GM18873 (cell line): Measurements from ENCODE around the gene STATH.
"Not testable (repeated sequence)": the region's sequence is repeated elsewhere in the genome, so short reads cannot be mapped to it uniquely, and the experiment has no call there.

Experiments
- ATAC-seq: cut with Tn5 transposase; IDR thresholded peaks from one replicate; pipeline ENCODE4 v1.9.1; 2021; ENCODE audit warnings: mild to moderate bottlenecking, moderate library complexity, moderate number of reproducible peaks; ENCODE audit not compliant: unreplicated experiment, low FRiP score

The STATH gene

GRCh38 chr4:69995526-69996016 is at the start of gene STATH:
TSS of gene STATH (plus strand) at chr4:69995966. CDS start at chr4:69998438, 2,472 bp downstream.
- ATAC-seq, result no peak

DNA sequence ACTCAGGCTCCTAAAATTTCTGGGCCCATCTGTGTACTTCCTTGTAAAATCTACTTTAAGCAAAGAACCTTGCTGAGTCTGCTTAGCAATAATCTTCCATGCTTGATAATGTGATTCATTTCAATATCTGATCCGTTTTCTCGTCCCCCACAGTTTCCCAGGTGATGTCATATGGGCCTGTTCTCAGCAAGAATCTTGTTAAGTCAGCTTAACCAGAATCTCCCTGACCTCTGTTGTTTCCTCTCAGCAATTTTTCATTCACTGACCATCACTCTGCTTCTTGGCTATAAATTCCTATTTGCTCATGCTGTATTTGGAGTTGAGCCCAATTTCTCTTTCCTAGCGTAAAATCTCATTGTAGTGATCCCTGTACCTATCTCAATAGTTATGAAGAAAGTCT is 44.2 kb upstream of the STATH start:
- ATAC-seq, result no peak

- ATAC-seq, result no peak
These were observed 38.6 kb upstream of the STATH start for GRCh38 chr4:69957209-69957608.

DNA sequence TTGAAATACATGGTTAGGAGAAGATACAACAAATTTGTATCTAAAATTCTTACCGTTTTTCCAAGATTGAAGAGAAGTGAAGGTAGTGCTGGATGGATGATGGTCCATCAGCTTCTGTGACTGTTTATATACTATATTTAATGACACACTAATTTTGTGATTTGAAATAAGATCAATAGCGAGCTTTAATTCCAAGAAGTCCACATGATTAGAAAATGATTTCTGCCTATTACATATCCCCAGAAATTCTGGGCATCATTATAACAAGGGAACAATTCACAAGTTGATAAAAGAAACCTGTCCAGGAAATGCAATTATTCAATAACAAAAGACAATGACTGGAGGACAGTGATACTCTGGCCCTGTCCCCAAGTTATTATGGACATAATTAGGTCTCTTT is 30.1 kb upstream of the STATH start, which contains the start of gene CSN2:
CSN2 (minus strand) TSS at position 101 of the 400 bp plus-strand sequence. CDS start 4,733 bp downstream, outside the sequence.
- ATAC-seq, result no peak

- ATAC-seq, result no peak
These were observed 25.7 kb upstream of the STATH start for GRCh38 chr4:69970071-69970470.

- no peak for ATAC-seq
These were observed 21.1 kb upstream of the STATH start for GRCh38 chr4:69974631-69975030.

- ATAC-seq, result no peak
These were observed 18.2 kb upstream of the STATH start for GRCh38 chr4:69977582-69977981.

DNA sequence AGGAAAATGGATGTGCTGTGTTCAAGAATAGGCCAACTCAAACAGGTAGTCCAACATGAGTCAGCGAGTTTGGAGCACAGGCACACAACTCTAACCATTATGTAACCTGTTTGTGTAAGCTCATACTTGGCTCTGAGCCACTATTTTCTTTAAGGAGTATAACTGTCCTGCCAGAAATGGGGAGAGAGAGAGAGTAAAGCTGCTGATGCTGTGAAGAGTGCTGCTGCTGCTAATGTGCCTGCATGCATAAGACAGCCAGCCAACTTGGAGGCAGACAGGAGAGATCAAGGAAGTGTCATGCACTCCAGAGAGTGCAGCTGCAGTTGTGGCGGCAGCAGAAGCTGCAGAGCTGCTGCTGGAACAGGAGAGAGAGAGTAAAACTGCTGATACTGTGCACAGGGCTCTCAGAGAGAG is 11.7 kb upstream of the STATH start:
- ATAC-seq, result no peak

DNA sequence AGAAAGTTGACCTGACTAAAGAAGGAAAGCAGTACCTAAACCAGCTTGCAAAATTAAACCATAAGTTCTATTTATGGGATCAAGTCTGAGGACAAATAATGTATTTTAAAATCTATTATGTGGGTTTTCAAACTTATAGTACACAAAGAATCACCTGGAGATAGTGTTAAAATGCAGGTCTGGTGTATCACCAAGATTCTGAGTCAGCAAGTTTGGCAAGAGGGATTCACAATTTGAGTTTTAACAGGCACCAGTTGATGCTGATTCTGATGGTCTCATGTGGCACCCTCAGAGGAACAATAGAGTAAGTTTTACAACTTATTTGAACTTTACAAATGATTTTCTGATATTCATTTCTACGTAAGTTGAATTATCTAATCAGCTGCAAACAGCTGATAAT is 9.1 kb upstream of the STATH start:
- ATAC-seq, result no peak

GRCh38 chr4:69991016-69991415 is 4.8 kb upstream of the STATH start:
- ATAC-seq, result no peak

- ATAC-seq, result no peak
These were observed 984 bp upstream of the STATH start for GRCh38 chr4:69994782-69995181.

DNA sequence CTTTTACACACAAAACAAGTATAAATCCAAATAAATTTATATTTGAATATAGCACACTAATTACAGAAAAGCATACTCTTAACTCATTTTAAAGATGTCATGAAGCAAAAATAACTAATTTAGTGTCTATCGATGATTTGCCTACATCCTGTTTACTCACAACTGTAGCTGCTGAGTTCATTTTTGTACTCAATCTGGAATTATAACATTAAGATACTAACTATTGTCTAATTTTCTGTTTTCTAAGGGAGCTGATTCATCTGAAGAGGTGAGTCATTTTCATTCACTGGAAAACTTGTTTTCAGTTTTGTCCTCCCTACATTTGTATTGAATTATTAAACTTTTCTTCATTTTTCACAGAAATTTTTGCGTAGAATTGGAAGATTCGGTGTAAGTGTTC is 3.7 kb downstream of the STATH start:
- ATAC-seq, result peak; percentile 68

DNA sequence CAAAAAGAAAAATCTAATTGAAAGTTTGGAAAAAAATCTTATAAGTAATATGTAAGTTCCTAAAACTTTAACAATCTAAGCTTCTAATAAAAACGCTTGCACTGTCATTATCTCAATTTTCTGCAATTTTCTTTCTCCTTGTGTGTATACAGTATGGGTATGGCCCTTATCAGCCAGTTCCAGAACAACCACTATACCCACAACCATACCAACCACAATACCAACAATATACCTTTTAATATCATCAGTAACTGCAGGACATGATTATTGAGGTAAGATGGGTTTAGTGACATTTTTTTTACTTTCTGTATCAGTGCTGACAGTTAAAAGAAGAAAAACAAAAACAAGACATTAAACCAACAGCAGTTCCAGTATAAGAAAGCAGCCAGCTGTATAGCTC is 4.9 kb downstream of the STATH start:
- ATAC-seq, result no peak

- no peak for ATAC-seq
These were observed 6.7 kb downstream of the STATH start for GRCh38 chr4:70002507-70002906.

GRCh38 chr4:70008771-70009170 is 13.0 kb downstream of the STATH start:
- ATAC-seq, result no peak

GRCh38 chr4:70019006-70019405 is 23.2 kb downstream of the STATH start:
- not testable (repeated sequence) for ATAC-seq

- ATAC-seq, result no peak
These were observed 27.5 kb downstream of the STATH start for GRCh38 chr4:70023218-70023617.

DNA sequence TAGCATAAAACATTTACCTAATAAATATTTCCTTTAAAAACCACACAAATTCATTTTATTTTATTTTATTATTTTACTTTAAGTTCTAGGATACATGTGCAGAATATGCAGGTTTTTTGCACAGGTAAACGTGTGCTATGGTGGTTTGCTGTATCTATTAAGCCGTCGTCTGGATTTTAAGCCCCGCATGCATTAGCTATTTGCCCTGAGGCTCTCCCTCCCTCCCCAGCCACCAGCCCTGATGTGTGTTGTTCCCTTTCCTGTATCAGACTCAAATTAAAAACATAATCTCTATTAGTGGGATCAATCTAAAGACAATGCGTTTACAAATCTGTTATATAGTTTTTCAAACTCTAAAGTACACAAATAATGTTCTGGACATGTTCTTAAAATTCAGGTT is 31.2 kb downstream of the STATH start:
- ATAC-seq, result no peak

- ATAC-seq, result not testable (repeated sequence)
These were observed 32.4 kb downstream of the STATH start, which contains the start of gene HTN3 for GRCh38 chr4:70028159-70028558. TSS of gene HTN3 (plus strand) at chr4:70028459. CDS start at chr4:70030741, 2,282 bp downstream.

DNA sequence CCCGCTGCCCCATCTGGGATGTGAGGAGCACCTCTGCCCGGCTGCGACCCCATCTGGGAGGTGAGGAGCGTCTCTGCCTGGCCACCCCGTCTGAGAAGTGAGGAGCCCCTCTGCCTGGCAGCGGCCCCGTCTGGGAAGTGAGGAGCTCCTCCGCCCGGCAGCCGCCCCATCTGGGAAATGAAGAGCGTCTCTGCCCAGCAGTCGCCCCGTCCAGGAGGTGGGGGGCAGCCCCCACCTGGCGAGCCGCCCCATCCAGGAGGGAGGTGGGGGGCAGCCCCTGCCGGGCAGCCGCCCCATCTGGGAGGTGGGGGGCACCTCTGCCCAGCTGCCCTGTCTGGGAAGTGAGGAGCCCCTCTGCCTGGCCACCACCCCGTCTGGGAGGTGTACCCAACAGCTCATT is 41.8 kb downstream of the STATH start:
- ATAC-seq, result not testable (repeated sequence)

DNA sequence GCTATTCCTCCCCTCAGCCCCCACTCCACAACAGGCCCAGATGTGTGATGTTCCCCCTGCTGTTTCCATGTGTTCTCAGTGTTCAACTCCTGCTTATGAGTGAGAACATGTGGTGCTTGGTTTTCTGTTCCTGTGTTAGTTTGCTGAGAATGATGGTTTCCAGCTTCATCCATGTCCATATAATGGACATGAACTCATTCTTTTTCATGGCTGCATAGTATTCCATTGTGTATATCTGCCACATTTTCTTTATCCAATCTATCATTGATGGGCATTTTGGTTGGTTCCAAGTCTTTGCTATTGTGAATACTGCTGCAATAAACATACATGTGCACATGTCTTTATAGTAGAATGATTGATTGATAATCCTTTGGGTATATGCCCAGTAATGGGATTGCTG is 44.2 kb downstream of the STATH start:
- not testable (repeated sequence) for ATAC-seq

DNA sequence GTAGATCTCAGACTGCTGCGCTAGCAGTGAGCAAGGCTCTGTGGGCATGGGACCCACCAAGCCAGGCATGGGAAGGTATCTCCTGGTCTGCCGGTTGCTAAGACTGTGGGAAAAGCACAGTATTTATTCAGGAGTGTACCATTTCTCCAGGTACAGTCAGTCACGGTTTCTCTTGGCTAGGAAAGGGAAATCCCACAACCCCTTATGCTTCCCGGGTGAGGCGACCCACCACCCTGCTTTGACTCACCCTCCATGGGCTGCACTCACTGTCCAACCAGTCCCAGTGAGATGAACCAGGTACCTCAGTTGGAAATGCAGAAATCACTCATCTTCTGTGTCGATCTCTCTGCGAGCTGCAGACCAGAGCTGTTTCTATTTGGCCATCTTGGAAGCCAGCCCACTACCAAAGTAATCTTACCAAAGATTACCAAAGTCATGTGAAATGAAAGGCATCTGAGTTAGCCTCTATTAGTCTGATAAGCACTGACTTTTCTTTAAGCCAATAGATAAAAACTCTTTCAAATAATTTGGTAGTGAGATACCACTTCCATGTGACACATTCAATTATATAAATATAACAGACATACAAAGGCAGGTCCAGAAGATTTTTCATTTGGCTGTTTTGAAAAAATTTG is 46.0 kb downstream of the STATH start:
- ATAC-seq, result no peak
